ENCODE results near the gene MAML3.

MAML3 gene

GRCh38 chr4:139753686-139754085, 400.3 kb downstream of the MAML3 start:
- no peak for TF ChIP-seq CTCF (IDR thresholded peaks at IDR 0.05)
- no peak overlapping the region for H3K27ac ChIP-seq
- no peak overlapping the region for H3K4me3 ChIP-seq (ENCODE audit: low read depth in 1 of 2, low read length in 1 of 2)
- no peaks in the 10 kb centered on the region for H3K27me3 ChIP-seq
- no peaks in the 10 kb centered on the region for H3K36me3 ChIP-seq
- H3K4me1 ChIP-seq (ENCODE audit: control insufficient read depth in 1 of 2, insufficient read depth in 1 of 2, low read depth in 1 of 2, low read length in 1 of 2): peaks cover 3 to 11% of the 10 kb centered on the region in 2 experiments
- H3K9me3 ChIP-seq: no peaks in the 10 kb centered on the region

GRCh38 chr4:139749835-139750498, 404.0 kb downstream of the MAML3 start:
- H3K4me3 ChIP-seq (ENCODE audit: low read depth in 1 of 2, low read length in 1 of 2): no peak overlapping the region
- no peaks in the 10 kb centered on the region for H3K36me3 ChIP-seq
- peaks cover 24 to 27% of the 10 kb centered on the region in 2 experiments for H3K4me1 ChIP-seq (ENCODE audit: control insufficient read depth in 1 of 2, insufficient read depth in 1 of 2, low read depth in 1 of 2, low read length in 1 of 2)
- H3K9me3 ChIP-seq: no peaks in the 10 kb centered on the region
- no peak for TF ChIP-seq CTCF (IDR thresholded peaks at IDR 0.05)
- no peak overlapping the region for H3K27ac ChIP-seq
- no peaks in the 10 kb centered on the region for H3K27me3 ChIP-seq

DNA sequence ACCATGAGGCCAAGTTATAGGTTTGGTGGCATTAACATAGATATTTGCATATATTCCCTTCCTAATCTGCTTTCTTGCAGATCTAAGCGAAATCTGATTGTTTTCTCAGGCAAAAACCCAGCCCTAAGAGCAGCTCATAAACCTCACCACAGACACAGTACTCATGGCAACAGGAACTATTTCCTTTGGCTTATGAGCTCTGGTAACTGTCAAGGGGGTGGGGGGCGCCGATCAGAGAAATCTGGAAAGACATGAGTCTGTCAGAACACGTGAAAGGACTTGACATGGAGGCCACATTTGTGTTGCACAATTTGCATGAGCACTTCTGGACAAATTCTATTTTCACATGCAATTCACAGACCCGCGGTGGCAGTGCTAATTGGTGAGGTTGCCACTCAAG, 404.6 kb downstream of the MAML3 start:
- no peaks in the 10 kb centered on the region for H3K36me3 ChIP-seq
- H3K27me3 ChIP-seq: no peaks in the 10 kb centered on the region
- H3K9me3 ChIP-seq: no peaks in the 10 kb centered on the region
- no peak for TF ChIP-seq CTCF (IDR thresholded peaks at IDR 0.05)
- H3K27ac ChIP-seq: no peak overlapping the region
- H3K4me1 ChIP-seq (ENCODE audit: control insufficient read depth in 1 of 2, insufficient read depth in 1 of 2, low read depth in 1 of 2, low read length in 1 of 2): peaks cover 24 to 27% of the 10 kb centered on the region in 2 experiments
- H3K4me3 ChIP-seq (ENCODE audit: low read depth in 1 of 2, low read length in 1 of 2): no peak overlapping the region

- no peaks in the 10 kb centered on the region for H3K27me3 ChIP-seq
- no peak overlapping the region for H3K27ac ChIP-seq
- TF ChIP-seq CTCF (IDR thresholded peaks at IDR 0.05): no peak
- H3K4me3 ChIP-seq (ENCODE audit: low read depth in 1 of 2, low read length in 1 of 2): no peak overlapping the region
- H3K4me1 ChIP-seq (ENCODE audit: control insufficient read depth in 1 of 2, insufficient read depth in 1 of 2, low read depth in 1 of 2, low read length in 1 of 2): peaks cover 24 to 27% of the 10 kb centered on the region in 2 experiments
- no peaks in the 10 kb centered on the region for H3K9me3 ChIP-seq
- no peaks in the 10 kb centered on the region for H3K36me3 ChIP-seq
Measured at GRCh38 chr4:139746431-139747171, 407.4 kb downstream of the MAML3 start.

DNA sequence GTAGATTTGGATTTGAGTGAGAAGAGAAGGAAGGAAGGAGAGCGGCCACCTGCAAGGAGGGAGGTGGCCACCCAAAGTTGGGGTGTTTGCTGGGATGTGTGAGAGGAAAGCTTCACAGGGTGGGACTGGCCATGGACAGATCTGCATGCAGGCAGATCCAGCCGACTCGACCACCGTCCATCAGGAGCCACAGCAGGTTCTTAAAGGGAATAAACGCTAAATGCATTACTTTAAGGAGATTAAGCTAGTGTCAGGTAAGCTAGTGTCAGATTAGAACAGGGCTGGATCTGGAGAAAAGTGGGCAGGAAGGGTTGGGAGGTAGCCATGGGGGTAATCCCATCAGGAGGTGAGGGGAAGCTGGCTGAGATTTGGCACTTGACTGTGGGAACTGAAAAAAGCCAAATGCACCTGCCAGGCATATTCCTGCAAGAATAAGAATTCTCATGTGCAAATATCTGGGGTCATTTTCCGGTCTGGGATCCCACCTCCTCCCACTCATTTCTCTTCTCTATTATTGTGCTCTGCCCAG, 408.8 kb downstream of the MAML3 start:
- H3K4me3 ChIP-seq (ENCODE audit: low read depth in 1 of 2, low read length in 1 of 2): no peak overlapping the region
- H3K9me3 ChIP-seq: no peaks in the 10 kb centered on the region
- no peaks in the 10 kb centered on the region for H3K36me3 ChIP-seq
- no peaks in the 10 kb centered on the region for H3K27me3 ChIP-seq
- no peak for TF ChIP-seq CTCF (IDR thresholded peaks at IDR 0.05)
- H3K4me1 ChIP-seq (ENCODE audit: control insufficient read depth in 1 of 2, insufficient read depth in 1 of 2, low read depth in 1 of 2, low read length in 1 of 2): peaks cover 36 to 41% of the 10 kb centered on the region in 2 experiments
- H3K27ac ChIP-seq: no peak overlapping the region
